ENCODE data around the gene COL24A1. TPM values are rescaled to one million over a fixed set of nuclear protein-coding genes. Genes with fewer than 3 reads are reported as not detected.
"Not testable (repeated sequence)": the region's sequence is repeated elsewhere in the genome, so short reads cannot be mapped to it uniquely, and the experiment has no call there.

COL24A1 gene
- total and polyA plus RNA-seq, 8 donors = 0.02 to 0.34 (median 0.06) TPM; not detected in 3

GRCh38 chr1:85746777-85747176 lies 409.8 kb downstream of the COL24A1 start:
- 91 to 94% methylated on average over 3 of the region's 3 CpGs for WGBS, 2 donors
- Histone ChIP-seq H3K27me3 (no peaks in the 10 kb centered on the region), H3K4me3 (no peak overlapping the region), H3K36me3 (no peaks in the 10 kb centered on the region), H3K27ac (no peak overlapping the region), H3K4me1 (no peaks in the 10 kb centered on the region), H3K9me3 (no peaks in the 10 kb centered on the region)
- ATAC-seq = no peak
- FAIRE-seq = no peak
- DNase-seq = no peak
- intact Hi-C loops (cut with DNase I) = no loop called here
- TF ChIP-seq CTCF (IDR thresholded peaks at IDR 0.05) = no peak

- Histone ChIP-seq H3K4me1 (no peaks in the 10 kb centered on the region), H3K9me3 (no peaks in the 10 kb centered on the region), H3K4me3 (no peak overlapping the region), H3K27me3 (no peaks in the 10 kb centered on the region), H3K27ac (no peak overlapping the region), H3K36me3 (no peaks in the 10 kb centered on the region)
- no peak for ATAC-seq
- intact Hi-C loops (cut with DNase I) = no loop called here
- FAIRE-seq = no peak
- no peak for TF ChIP-seq CTCF (IDR thresholded peaks at IDR 0.05)
- DNase-seq = no peak
- 75 to 82% methylated on average over 3 of the region's 3 CpGs for WGBS, 2 donors
Measured at GRCh38 chr1:85743814-85744213, 412.8 kb downstream of the COL24A1 start.

GRCh38 chr1:85734931-85735330 lies 421.6 kb downstream of the COL24A1 start:
- WGBS, 2 donors = 69 to 84% methylated on average over 1 of the region's 1 CpG
- ATAC-seq (no peak), FAIRE-seq (no peak), DNase-seq (no peak)
- Histone ChIP-seq H3K27ac (no peak overlapping the region), H3K36me3 (no peaks in the 10 kb centered on the region), H3K4me3 (no peak overlapping the region), H3K27me3 (no peaks in the 10 kb centered on the region), H3K4me1 (no peaks in the 10 kb centered on the region), H3K9me3 (no peaks in the 10 kb centered on the region)
- intact Hi-C loops (cut with DNase I) = no loop called here
- TF ChIP-seq CTCF (IDR thresholded peaks at IDR 0.05) = no peak

GRCh38 chr1:85718678-85719340 lies 437.8 kb downstream of the COL24A1 start:
- Histone ChIP-seq H3K27ac (no peak overlapping the region), H3K36me3 (no peaks in the 10 kb centered on the region), H3K9me3 (no peaks in the 10 kb centered on the region), H3K4me3 (no peak overlapping the region), H3K4me1 (no peaks in the 10 kb centered on the region), H3K27me3 (no peaks in the 10 kb centered on the region)
- WGBS, 2 donors = 89 to 92% methylated on average over 7 of the region's 7 CpGs
- no peak for ATAC-seq
- no peak for FAIRE-seq
- DNase-seq = no peak
- intact Hi-C loops (cut with DNase I) = no loop called here
- no peak for TF ChIP-seq CTCF (IDR thresholded peaks at IDR 0.05)

GRCh38 chr1:85714418-85715114 lies 442.0 kb downstream of the COL24A1 start:
- H3K4me1 ChIP-seq; ATAC-seq; H3K27ac ChIP-seq; H3K4me3 ChIP-seq; H3K36me3 ChIP-seq; FAIRE-seq; H3K9me3 ChIP-seq; intact Hi-C loops (cut with DNase I); H3K27me3 ChIP-seq; DNase-seq: not testable (repeated sequence)
- 78 to 81% methylated on average over 14 of the region's 14 CpGs for WGBS, 2 donors

Measured in pancreas (tissue), 10 donors.